ENCODE measurements around the gene DNMBP. TPM values are rescaled to one million over a fixed set of nuclear protein-coding genes. Genes with fewer than 3 reads are reported as not detected.
A peak's percentile ranks its signal among the peaks of the same experiment; 100 is the strongest.

The DNMBP gene
- total RNA-seq, 1 experiment from 2014 or later: 39.3 TPM

DNA sequence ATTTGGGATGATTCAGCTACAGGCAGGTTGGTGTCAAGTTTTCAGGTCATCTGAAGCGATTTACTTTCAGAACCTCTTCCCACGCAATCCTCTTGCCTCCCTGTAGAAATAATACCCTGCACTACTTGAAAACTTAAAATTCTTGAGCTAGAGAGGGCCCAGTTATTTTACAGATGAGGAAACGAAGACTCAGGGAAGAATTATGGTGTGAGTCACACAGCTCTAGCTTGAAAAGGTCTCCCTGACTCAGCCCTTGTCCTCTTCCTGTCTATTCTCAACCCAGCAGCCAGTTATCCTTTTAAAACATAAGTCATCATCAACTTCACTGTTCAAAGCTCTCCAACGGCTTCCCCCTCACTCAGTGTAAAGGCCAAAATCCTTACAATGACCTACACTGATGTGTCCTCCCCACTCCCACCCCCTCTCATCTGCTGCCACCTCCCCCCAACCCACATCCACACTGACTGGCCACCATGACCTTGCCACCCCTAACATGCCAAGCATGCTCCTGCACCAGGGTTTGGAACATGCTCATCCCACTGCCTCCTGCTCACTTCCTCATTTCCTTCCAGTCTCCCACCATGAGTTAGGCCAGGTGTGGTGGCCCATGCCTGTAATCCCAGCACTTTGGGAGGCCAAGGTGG lies 3.4 kb downstream of the DNMBP start:
- peaks cover 2% of the 10 kb centered on the region; the same call in 1 of the 2 replicates for H3K9me3 ChIP-seq (ENCODE audit: control insufficient read depth, insufficient read depth, low read depth, low read length)
- peak overlapping the region; percentile 77 to 91 for H3K4me3 ChIP-seq (ENCODE audit: low read depth in 2 of 2, low read length in 2 of 2)
- peaks cover 11% of the 10 kb centered on the region; the same call in 1 of the 2 replicates for H3K36me3 ChIP-seq (ENCODE audit: control insufficient read depth, insufficient read depth, low read length)
- in situ Hi-C loops (cut with HindIII; ENCODE audit: low pct_unique_long_range_greater_than_20kb, low sequenced_read_pairs) (no loop called here), intact Hi-C loops (cut with micrococcal nuclease; ENCODE audit: unreplicated experiment) (no loop called here)
- peak; percentile 70 for ATAC-seq
- no peaks in the 10 kb centered on the region for H3K27me3 ChIP-seq (ENCODE audit: control insufficient read depth, insufficient read depth, low read length)
- POLR2A ChIA-PET: interaction anchor here (0.6 to 0.7 kb wide), 2 partner anchors 101 to 219 kb away, joined by 5 to 13 read pairs; no protein-coding TSS in a partner anchor
- peaks cover 60% of the 10 kb centered on the region for H3K4me1 ChIP-seq (ENCODE audit: control insufficient read depth, insufficient read depth, low read length)
- TF ChIP-seq, protein P1, sequence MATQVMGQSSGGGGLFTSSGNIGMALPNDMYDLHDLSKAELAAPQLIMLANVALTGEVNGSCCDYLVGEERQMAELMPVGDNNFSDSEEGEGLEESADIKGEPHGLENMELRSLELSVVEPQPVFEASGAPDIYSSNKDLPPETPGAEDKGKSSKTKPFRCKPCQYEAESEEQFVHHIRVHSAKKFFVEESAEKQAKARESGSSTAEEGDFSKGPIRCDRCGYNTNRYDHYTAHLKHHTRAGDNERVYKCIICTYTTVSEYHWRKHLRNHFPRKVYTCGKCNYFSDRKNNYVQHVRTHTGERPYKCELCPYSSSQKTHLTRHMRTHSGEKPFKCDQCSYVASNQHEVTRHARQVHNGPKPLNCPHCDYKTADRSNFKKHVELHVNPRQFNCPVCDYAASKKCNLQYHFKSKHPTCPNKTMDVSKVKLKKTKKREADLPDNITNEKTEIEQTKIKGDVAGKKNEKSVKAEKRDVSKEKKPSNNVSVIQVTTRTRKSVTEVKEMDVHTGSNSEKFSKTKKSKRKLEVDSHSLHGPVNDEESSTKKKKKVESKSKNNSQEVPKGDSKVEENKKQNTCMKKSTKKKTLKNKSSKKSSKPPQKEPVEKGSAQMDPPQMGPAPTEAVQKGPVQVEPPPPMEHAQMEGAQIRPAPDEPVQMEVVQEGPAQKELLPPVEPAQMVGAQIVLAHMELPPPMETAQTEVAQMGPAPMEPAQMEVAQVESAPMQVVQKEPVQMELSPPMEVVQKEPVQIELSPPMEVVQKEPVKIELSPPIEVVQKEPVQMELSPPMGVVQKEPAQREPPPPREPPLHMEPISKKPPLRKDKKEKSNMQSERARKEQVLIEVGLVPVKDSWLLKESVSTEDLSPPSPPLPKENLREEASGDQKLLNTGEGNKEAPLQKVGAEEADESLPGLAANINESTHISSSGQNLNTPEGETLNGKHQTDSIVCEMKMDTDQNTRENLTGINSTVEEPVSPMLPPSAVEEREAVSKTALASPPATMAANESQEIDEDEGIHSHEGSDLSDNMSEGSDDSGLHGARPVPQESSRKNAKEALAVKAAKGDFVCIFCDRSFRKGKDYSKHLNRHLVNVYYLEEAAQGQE (IDR thresholded peaks at IDR 0.05; ENCODE audit: insufficient read depth in 1 of 2, low read depth in 2 of 2, low read length in 1 of 2): no peak
- TF ChIP-seq SIN3A (IDR thresholded peaks at IDR 0.05; ENCODE audit: borderline replicate concordance, insufficient read depth, low read depth, low read length) (0 out of 2 replicates have a peak, but pooled peaks have one; percentile 29), POLR2AphosphoS5 (IDR thresholded peaks at IDR 0.05; ENCODE audit: low read depth, low read length) (peak; percentile 32; the same call in 1 of the 2 replicates), TCF7L2 (IDR thresholded peaks at IDR 0.05; ENCODE audit: low read depth, low read length) (no peak)
- TF ChIP-seq, protein P2, sequence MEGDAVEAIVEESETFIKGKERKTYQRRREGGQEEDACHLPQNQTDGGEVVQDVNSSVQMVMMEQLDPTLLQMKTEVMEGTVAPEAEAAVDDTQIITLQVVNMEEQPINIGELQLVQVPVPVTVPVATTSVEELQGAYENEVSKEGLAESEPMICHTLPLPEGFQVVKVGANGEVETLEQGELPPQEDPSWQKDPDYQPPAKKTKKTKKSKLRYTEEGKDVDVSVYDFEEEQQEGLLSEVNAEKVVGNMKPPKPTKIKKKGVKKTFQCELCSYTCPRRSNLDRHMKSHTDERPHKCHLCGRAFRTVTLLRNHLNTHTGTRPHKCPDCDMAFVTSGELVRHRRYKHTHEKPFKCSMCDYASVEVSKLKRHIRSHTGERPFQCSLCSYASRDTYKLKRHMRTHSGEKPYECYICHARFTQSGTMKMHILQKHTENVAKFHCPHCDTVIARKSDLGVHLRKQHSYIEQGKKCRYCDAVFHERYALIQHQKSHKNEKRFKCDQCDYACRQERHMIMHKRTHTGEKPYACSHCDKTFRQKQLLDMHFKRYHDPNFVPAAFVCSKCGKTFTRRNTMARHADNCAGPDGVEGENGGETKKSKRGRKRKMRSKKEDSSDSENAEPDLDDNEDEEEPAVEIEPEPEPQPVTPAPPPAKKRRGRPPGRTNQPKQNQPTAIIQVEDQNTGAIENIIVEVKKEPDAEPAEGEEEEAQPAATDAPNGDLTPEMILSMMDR (IDR thresholded peaks at IDR 0.05): no peak
- peak overlapping the region; percentile 99 for H3K27ac ChIP-seq (ENCODE audit: low read length)
- CTCF ChIA-PET: interaction anchor here (1.1 kb wide), 1 partner anchor 11 kb away, joined by 4 read pairs; no protein-coding TSS in a partner anchor
- DNase-seq (ENCODE audit: low read depth, low spot score): peak; percentile 92
- no TSS peak for BruUV-seq (replicated peaks)

DNA sequence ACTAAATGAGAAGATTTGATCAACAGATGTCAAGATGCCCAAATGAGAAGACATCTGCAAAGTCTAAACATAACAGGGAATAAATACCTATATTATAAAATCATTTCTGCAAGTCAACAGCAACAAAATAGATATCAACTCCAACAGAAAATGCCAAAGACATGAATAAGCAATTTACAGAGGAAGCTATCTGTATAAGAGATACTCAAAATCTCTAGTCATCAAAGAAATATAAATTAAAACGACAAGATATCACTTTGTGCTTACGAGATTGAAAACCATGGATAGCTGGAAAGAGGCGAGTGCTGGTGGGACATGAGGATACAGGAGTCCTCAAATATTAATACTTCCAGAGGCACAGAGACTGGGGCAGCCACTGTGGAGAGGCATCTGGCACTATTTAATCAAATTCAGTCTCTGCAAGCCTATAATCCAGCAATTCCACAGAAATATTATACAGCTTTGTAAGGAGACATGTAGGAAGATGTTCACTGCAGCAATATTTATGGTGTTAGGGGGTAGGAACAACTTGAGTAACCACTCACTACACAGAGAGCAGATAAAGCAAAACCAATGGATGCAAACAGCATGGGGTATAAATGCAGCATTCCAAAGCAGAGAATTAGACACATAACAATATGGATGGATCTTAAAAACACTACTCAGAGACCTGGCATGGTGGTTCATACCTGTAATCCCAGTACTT lies 4.8 kb downstream of the DNMBP start:
- ChIA-PET POLR2A (interaction anchor here (0.6 to 1.2 kb wide), 6 partner anchors 15 to 260 kb away, joined by 3 to 10 read pairs (median 6); no protein-coding TSS in a partner anchor), CTCF (interaction anchor here (0.6 kb wide), 2 partner anchors 152 to 222 kb away, joined by 4 to 6 read pairs; no protein-coding TSS in a partner anchor)
- Histone ChIP-seq H3K9me3 (ENCODE audit: control insufficient read depth, insufficient read depth, low read depth, low read length) (peaks cover 2% of the 10 kb centered on the region; the same call in 1 of the 2 replicates), H3K4me1 (ENCODE audit: control insufficient read depth, insufficient read depth, low read length) (peaks cover 68% of the 10 kb centered on the region), H3K36me3 (ENCODE audit: control insufficient read depth, insufficient read depth, low read length) (peaks cover 11% of the 10 kb centered on the region; the same call in 1 of the 2 replicates), H3K4me3 (ENCODE audit: low read depth in 2 of 2, low read length in 2 of 2) (peak overlapping the region; percentile 27 to 91), H3K27me3 (ENCODE audit: control insufficient read depth, insufficient read depth, low read length) (no peaks in the 10 kb centered on the region), H3K27ac (ENCODE audit: low read length) (peak overlapping the region; percentile 99)
- intact Hi-C loops (cut with micrococcal nuclease; ENCODE audit: unreplicated experiment) (no loop called here), in situ Hi-C loops (cut with HindIII; ENCODE audit: low pct_unique_long_range_greater_than_20kb, low sequenced_read_pairs) (no loop called here)
- BruUV-seq (replicated peaks): no TSS peak
- DNase-seq (ENCODE audit: low read depth, low spot score): no peak
- no peak for TF ChIP-seq SIN3A (IDR thresholded peaks at IDR 0.05; ENCODE audit: borderline replicate concordance, insufficient read depth, low read depth, low read length)
- TF ChIP-seq POLR2AphosphoS5 (IDR thresholded peaks at IDR 0.05; ENCODE audit: low read depth, low read length): no peak
- TF ChIP-seq, protein P2 (IDR thresholded peaks at IDR 0.05): no peak
- TF ChIP-seq, protein P1 (IDR thresholded peaks at IDR 0.05; ENCODE audit: insufficient read depth in 1 of 2, low read depth in 2 of 2, low read length in 1 of 2): no peak
- TF ChIP-seq TCF7L2 (IDR thresholded peaks at IDR 0.05; ENCODE audit: low read depth, low read length): peak; percentile 35; the same call in 1 of the 2 replicates
- no peak for ATAC-seq

Measured in Panc1 (cell line).